DMS79 treated with DMSO at 0.1 percent for 48 hours (cell line): ENCODE data around the gene SCARF2.
"Not testable (repeated sequence)": the region's sequence is repeated elsewhere in the genome, so short reads cannot be mapped to it uniquely, and the experiment has no call there.

ENCODE experiments used
- DNase-seq: peaks from one replicate; lab custom pipeline; 2025; lab: John Stamatoyannopoulos, UW

Gene SCARF2

GRCh38 chr22:20395181-20395906 is 42.3 kb downstream of the SCARF2 start:
- no peak for DNase-seq

GRCh38 chr22:20393705-20394476 is 43.7 kb downstream of the SCARF2 start, which contains the start of gene ZNF74:
Gene ZNF74 (plus strand): TSS chr22:20394151. CDS start chr22:20394629, 478 bp downstream.
- DNase-seq = peak; percentile 70

GRCh38 chr22:20392983-20393704 is 44.5 kb downstream of the SCARF2 start:
- no peak for DNase-seq

- not testable (repeated sequence) for DNase-seq
Observed at GRCh38 chr22:20392365-20392881, 45.2 kb downstream of the SCARF2 start.

GRCh38 chr22:20391222-20391621 is 46.4 kb downstream of the SCARF2 start:
- no peak for DNase-seq

- DNase-seq = no peak
Observed at GRCh38 chr22:20390394-20390907, 47.2 kb downstream of the SCARF2 start.

- no peak for DNase-seq
Observed at GRCh38 chr22:20389288-20389687, 48.3 kb downstream of the SCARF2 start.

GRCh38 chr22:20388200-20388599 is 49.4 kb downstream of the SCARF2 start:
- DNase-seq = no peak

GRCh38 chr22:20386972-20387371 is 50.7 kb downstream of the SCARF2 start:
- DNase-seq = no peak

GRCh38 chr22:20386336-20386735 is 51.3 kb downstream of the SCARF2 start:
- DNase-seq = no peak

GRCh38 chr22:20384865-20385264 is 52.8 kb downstream of the SCARF2 start:
- no peak for DNase-seq

GRCh38 chr22:20384171-20384570 is 53.5 kb downstream of the SCARF2 start:
- no peak for DNase-seq

- no peak for DNase-seq
Observed at GRCh38 chr22:20383538-20383937, 54.1 kb downstream of the SCARF2 start.

- no peak for DNase-seq
Observed at GRCh38 chr22:20380486-20380885, 57.1 kb downstream of the SCARF2 start.

GRCh38 chr22:20378684-20379083 is 58.9 kb downstream of the SCARF2 start:
- DNase-seq = not testable (repeated sequence)

GRCh38 chr22:20378110-20378509 is 59.5 kb downstream of the SCARF2 start:
- no peak for DNase-seq

- DNase-seq = not testable (repeated sequence)
Observed at GRCh38 chr22:20376983-20377382, 60.6 kb downstream of the SCARF2 start.

GRCh38 chr22:20376281-20376680 is 61.3 kb downstream of the SCARF2 start:
- DNase-seq = not testable (repeated sequence)
